ENCODE measurements around the gene BHLHE41. TPM values are rescaled to one million over a fixed set of nuclear protein-coding genes. Genes with fewer than 3 reads are reported as not detected.

The BHLHE41 gene
- total RNA-seq, 1 experiment from 2014 or later = 4.3 TPM

GRCh38 chr12:26090836-26091510, 33.9 kb downstream of the BHLHE41 start:
- ChIA-PET CTCF (no interaction called here), POLR2A (ENCODE audit: low non-redundant PET) (no interaction called here)
- H3K4me3 ChIP-seq (ENCODE audit: low read depth, low read length, poor library complexity, severe bottlenecking) = no peak overlapping the region
- no TSS peak for BruUV-seq (replicated peaks)
- H3K27ac ChIP-seq (ENCODE audit: low read depth, low read length, poor library complexity, severe bottlenecking) = no peak overlapping the region
- H3K9me3 ChIP-seq (ENCODE audit: low read depth, low read length, poor library complexity, severe bottlenecking) = no peaks in the 10 kb centered on the region
- no peak for DNase-seq (ENCODE audit: low spot score)
- intact Hi-C loops (cut with micrococcal nuclease; ENCODE audit: unreplicated experiment) = no loop called here
- TF ChIP-seq CTCF (conservative IDR thresholded peaks at IDR 0.05; ENCODE audit: low read depth, low read length) (no peak), EZH2 (IDR thresholded peaks at IDR 0.05; ENCODE audit: borderline replicate concordance, low read depth, low read length, poor library complexity, severe bottlenecking) (no peak)
- no peaks in the 10 kb centered on the region for H3K36me3 ChIP-seq (ENCODE audit: insufficient read depth, low read length, poor library complexity, severe bottlenecking)
- no peaks in the 10 kb centered on the region for H3K27me3 ChIP-seq (replicated peaks; ENCODE audit: insufficient read depth, low read depth, low read length, poor library complexity)
- no peaks in the 10 kb centered on the region for H3K4me1 ChIP-seq (ENCODE audit: insufficient read depth, low read length, poor library complexity, severe bottlenecking)

GRCh38 chr12:26088998-26089397, 35.8 kb downstream of the BHLHE41 start:
- CTCF ChIA-PET = no interaction called here
- intact Hi-C loops (cut with micrococcal nuclease; ENCODE audit: unreplicated experiment) = no loop called here
- no TSS peak for BruUV-seq (replicated peaks)
- no peak for TF ChIP-seq EZH2 (IDR thresholded peaks at IDR 0.05; ENCODE audit: borderline replicate concordance, low read depth, low read length, poor library complexity, severe bottlenecking)
- TF ChIP-seq CTCF (conservative IDR thresholded peaks at IDR 0.05; ENCODE audit: low read depth, low read length) = no peak
- DNase-seq (ENCODE audit: low spot score) = no peak
- POLR2A ChIA-PET (ENCODE audit: low non-redundant PET) = no interaction called here
- H3K9me3 ChIP-seq (ENCODE audit: low read depth, low read length, poor library complexity, severe bottlenecking) = no peaks in the 10 kb centered on the region
- no peak overlapping the region for H3K4me3 ChIP-seq (ENCODE audit: low read depth, low read length, poor library complexity, severe bottlenecking)
- H3K4me1 ChIP-seq (ENCODE audit: insufficient read depth, low read length, poor library complexity, severe bottlenecking) = no peaks in the 10 kb centered on the region
- H3K36me3 ChIP-seq (ENCODE audit: insufficient read depth, low read length, poor library complexity, severe bottlenecking) = no peaks in the 10 kb centered on the region
- H3K27ac ChIP-seq (ENCODE audit: low read depth, low read length, poor library complexity, severe bottlenecking) = no peak overlapping the region
- H3K27me3 ChIP-seq (replicated peaks; ENCODE audit: insufficient read depth, low read depth, low read length, poor library complexity) = no peaks in the 10 kb centered on the region

GRCh38 chr12:26086936-26087335, 37.9 kb downstream of the BHLHE41 start:
- H3K27me3 ChIP-seq (replicated peaks; ENCODE audit: insufficient read depth, low read depth, low read length, poor library complexity) = no peaks in the 10 kb centered on the region
- H3K27ac ChIP-seq (ENCODE audit: low read depth, low read length, poor library complexity, severe bottlenecking) = no peak overlapping the region
- no peak for DNase-seq (ENCODE audit: low spot score)
- no peaks in the 10 kb centered on the region for H3K9me3 ChIP-seq (ENCODE audit: low read depth, low read length, poor library complexity, severe bottlenecking)
- POLR2A ChIA-PET (ENCODE audit: low non-redundant PET) = no interaction called here
- TF ChIP-seq EZH2 (IDR thresholded peaks at IDR 0.05; ENCODE audit: borderline replicate concordance, low read depth, low read length, poor library complexity, severe bottlenecking) (no peak), CTCF (conservative IDR thresholded peaks at IDR 0.05; ENCODE audit: low read depth, low read length) (no peak)
- intact Hi-C loops (cut with micrococcal nuclease; ENCODE audit: unreplicated experiment) = no loop called here
- CTCF ChIA-PET = no interaction called here
- H3K36me3 ChIP-seq (ENCODE audit: insufficient read depth, low read length, poor library complexity, severe bottlenecking) = no peaks in the 10 kb centered on the region
- H3K4me1 ChIP-seq (ENCODE audit: insufficient read depth, low read length, poor library complexity, severe bottlenecking) = no peaks in the 10 kb centered on the region
- no TSS peak for BruUV-seq (replicated peaks)
- no peak overlapping the region for H3K4me3 ChIP-seq (ENCODE audit: low read depth, low read length, poor library complexity, severe bottlenecking)

All from A673 (cell line).